Retina (tissue), 1 donor: Measurements from ENCODE around the gene ZNF580.

ENCODE experiments used
- DNase-seq: peaks from one replicate; pipeline ENCODE4 v3.0.0-alpha.2; 2016

The ZNF580 gene

GRCh38 chr19:55640577-55641425 lies at the start of gene ZNF580:
TSS of gene ZNF580 (plus strand) at chr19:55641002. CDS start at chr19:55642509, 1,507 bp downstream.
- DNase-seq, result peak; percentile 79

GRCh38 chr19:55591555-55591954 lies 49.2 kb upstream of the ZNF580 start:
- no peak for DNase-seq

- DNase-seq, result no peak
Measured at GRCh38 chr19:55592391-55593090, 48.3 kb upstream of the ZNF580 start.

GRCh38 chr19:55593096-55593772 lies 47.6 kb upstream of the ZNF580 start:
- no peak for DNase-seq

- DNase-seq, result no peak
Measured at GRCh38 chr19:55594996-55595545, 45.7 kb upstream of the ZNF580 start.

GRCh38 chr19:55596304-55596703 lies 44.5 kb upstream of the ZNF580 start:
- DNase-seq, result no peak

- DNase-seq, result no peak
Measured at GRCh38 chr19:55597501-55597921, 43.3 kb upstream of the ZNF580 start.

- no peak for DNase-seq
Measured at GRCh38 chr19:55598034-55598433, 42.8 kb upstream of the ZNF580 start.

- peak; percentile 99 for DNase-seq
Measured at GRCh38 chr19:55598719-55599467, 41.9 kb upstream of the ZNF580 start.

GRCh38 chr19:55599468-55599841 lies 41.3 kb upstream of the ZNF580 start, which contains the start of gene FIZ1:
TSS of gene FIZ1 (minus strand) at chr19:55599517. CDS start at chr19:55597865, 1,652 bp downstream.
- DNase-seq, result peak; percentile 100

GRCh38 chr19:55599842-55600661 lies 40.8 kb upstream of the ZNF580 start, which contains the start of gene ZNF524:
TSS of gene ZNF524 (plus strand) at chr19:55600288. CDS start at chr19:55602113, 1,825 bp downstream.
- DNase-seq, result peak; percentile 100

- DNase-seq, result no peak
Measured at GRCh38 chr19:55600662-55601028, 40.2 kb upstream of the ZNF580 start.

- DNase-seq, result no peak
Measured at GRCh38 chr19:55601084-55601483, 39.7 kb upstream of the ZNF580 start.

GRCh38 chr19:55602104-55603001 lies 38.4 kb upstream of the ZNF580 start:
- DNase-seq, result no peak

GRCh38 chr19:55603115-55603514 lies 37.7 kb upstream of the ZNF580 start:
- no peak for DNase-seq

GRCh38 chr19:55603581-55604292 lies 37.1 kb upstream of the ZNF580 start:
- no peak for DNase-seq

- peak; percentile 96 for DNase-seq
Measured at GRCh38 chr19:55605207-55605636, 35.6 kb upstream of the ZNF580 start.

GRCh38 chr19:55605637-55606470 lies 34.9 kb upstream of the ZNF580 start, which contains the start of gene ZNF865:
TSS of gene ZNF865 (plus strand) at chr19:55605647. CDS start at chr19:55613619, 7,972 bp downstream.
- peak; percentile 78 for DNase-seq

- no peak for DNase-seq
Measured at GRCh38 chr19:55606471-55606787, 34.4 kb upstream of the ZNF580 start.
